ENCODE data around the gene FLRT3.

DNA sequence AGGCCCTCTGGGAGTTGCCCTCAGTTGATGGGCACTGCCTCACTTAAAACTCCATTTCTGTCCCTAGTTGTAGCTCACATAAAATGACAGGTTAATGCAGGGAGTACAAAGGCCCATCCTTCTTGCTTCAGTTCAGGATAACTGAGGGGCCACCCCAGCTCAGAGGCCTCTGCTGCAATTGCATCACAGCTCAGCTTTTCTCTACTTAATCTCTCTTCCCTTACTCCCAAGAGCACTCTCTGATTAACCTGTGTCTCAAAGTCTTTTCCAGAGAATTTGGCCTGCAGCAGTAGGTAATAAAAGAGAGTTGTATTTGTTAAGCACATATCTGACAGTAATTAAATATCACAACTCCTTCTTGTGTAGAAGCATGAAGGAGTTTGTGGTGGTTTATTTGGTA lies 40.9 kb upstream of the FLRT3 start:
- TF ChIP-seq ZFX (IDR thresholded peaks at IDR 0.05) (no peak), TCF7L2 (IDR thresholded peaks at IDR 0.05; ENCODE audit: borderline replicate concordance, extremely low read depth, insufficient read depth, insufficient read length) (no peak), RAD21 (IDR thresholded peaks at IDR 0.05; ENCODE audit: low read depth) (no peak), YY1 (IDR thresholded peaks at IDR 0.05; ENCODE audit: extremely low read depth, insufficient replicate concordance, low read depth, low read length) (no peak), CEBPB (IDR thresholded peaks at IDR 0.05; ENCODE audit: low read depth) (no peak), POLR2A (IDR thresholded peaks at IDR 0.05; ENCODE audit: borderline replicate concordance, extremely low read depth, insufficient read depth, insufficient read length) (no peak), EZH2 (IDR thresholded peaks at IDR 0.05) (no peak), JUND (IDR thresholded peaks at IDR 0.05) (no peak), ZNF274 (IDR thresholded peaks at IDR 0.05; ENCODE audit: low read depth, low read length) (no peak)
- TF ChIP-seq, protein P1, sequence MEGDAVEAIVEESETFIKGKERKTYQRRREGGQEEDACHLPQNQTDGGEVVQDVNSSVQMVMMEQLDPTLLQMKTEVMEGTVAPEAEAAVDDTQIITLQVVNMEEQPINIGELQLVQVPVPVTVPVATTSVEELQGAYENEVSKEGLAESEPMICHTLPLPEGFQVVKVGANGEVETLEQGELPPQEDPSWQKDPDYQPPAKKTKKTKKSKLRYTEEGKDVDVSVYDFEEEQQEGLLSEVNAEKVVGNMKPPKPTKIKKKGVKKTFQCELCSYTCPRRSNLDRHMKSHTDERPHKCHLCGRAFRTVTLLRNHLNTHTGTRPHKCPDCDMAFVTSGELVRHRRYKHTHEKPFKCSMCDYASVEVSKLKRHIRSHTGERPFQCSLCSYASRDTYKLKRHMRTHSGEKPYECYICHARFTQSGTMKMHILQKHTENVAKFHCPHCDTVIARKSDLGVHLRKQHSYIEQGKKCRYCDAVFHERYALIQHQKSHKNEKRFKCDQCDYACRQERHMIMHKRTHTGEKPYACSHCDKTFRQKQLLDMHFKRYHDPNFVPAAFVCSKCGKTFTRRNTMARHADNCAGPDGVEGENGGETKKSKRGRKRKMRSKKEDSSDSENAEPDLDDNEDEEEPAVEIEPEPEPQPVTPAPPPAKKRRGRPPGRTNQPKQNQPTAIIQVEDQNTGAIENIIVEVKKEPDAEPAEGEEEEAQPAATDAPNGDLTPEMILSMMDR (IDR thresholded peaks at IDR 0.05 in 2 of 3, conservative IDR thresholded peaks at IDR 0.05 in 1 of 3; ENCODE audit: borderline replicate concordance in 1 of 3, insufficient read depth in 1 of 3, low read depth in 2 of 3, low read length in 2 of 3), result no peak
- TF ChIP-seq, protein P2, sequence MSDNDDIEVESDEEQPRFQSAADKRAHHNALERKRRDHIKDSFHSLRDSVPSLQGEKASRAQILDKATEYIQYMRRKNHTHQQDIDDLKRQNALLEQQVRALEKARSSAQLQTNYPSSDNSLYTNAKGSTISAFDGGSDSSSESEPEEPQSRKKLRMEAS (IDR thresholded peaks at IDR 0.05), result no peak
- TF ChIP-seq, protein P3, sequence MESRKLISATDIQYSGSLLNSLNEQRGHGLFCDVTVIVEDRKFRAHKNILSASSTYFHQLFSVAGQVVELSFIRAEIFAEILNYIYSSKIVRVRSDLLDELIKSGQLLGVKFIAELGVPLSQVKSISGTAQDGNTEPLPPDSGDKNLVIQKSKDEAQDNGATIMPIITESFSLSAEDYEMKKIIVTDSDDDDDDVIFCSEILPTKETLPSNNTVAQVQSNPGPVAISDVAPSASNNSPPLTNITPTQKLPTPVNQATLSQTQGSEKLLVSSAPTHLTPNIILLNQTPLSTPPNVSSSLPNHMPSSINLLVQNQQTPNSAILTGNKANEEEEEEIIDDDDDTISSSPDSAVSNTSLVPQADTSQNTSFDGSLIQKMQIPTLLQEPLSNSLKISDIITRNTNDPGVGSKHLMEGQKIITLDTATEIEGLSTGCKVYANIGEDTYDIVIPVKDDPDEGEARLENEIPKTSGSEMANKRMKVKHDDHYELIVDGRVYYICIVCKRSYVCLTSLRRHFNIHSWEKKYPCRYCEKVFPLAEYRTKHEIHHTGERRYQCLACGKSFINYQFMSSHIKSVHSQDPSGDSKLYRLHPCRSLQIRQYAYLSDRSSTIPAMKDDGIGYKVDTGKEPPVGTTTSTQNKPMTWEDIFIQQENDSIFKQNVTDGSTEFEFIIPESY (IDR thresholded peaks at IDR 0.05; ENCODE audit: extremely low read depth, insufficient replicate concordance, low read length), result no peak
- TF ChIP-seq, protein P4, sequence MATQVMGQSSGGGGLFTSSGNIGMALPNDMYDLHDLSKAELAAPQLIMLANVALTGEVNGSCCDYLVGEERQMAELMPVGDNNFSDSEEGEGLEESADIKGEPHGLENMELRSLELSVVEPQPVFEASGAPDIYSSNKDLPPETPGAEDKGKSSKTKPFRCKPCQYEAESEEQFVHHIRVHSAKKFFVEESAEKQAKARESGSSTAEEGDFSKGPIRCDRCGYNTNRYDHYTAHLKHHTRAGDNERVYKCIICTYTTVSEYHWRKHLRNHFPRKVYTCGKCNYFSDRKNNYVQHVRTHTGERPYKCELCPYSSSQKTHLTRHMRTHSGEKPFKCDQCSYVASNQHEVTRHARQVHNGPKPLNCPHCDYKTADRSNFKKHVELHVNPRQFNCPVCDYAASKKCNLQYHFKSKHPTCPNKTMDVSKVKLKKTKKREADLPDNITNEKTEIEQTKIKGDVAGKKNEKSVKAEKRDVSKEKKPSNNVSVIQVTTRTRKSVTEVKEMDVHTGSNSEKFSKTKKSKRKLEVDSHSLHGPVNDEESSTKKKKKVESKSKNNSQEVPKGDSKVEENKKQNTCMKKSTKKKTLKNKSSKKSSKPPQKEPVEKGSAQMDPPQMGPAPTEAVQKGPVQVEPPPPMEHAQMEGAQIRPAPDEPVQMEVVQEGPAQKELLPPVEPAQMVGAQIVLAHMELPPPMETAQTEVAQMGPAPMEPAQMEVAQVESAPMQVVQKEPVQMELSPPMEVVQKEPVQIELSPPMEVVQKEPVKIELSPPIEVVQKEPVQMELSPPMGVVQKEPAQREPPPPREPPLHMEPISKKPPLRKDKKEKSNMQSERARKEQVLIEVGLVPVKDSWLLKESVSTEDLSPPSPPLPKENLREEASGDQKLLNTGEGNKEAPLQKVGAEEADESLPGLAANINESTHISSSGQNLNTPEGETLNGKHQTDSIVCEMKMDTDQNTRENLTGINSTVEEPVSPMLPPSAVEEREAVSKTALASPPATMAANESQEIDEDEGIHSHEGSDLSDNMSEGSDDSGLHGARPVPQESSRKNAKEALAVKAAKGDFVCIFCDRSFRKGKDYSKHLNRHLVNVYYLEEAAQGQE (IDR thresholded peaks at IDR 0.05; ENCODE audit: low read depth), result no peak
